Peyer's patch (tissue), 4 donors: Measurements from ENCODE around the gene GPC2.

ENCODE experiments used
- CTCF ChIP-seq, 6 experiments: fragments of 450-650 bp in 4 of 6; fragments of 200-600 bp in 2 of 6; sonication (generic) in 1 of 6; IDR thresholded peaks; one replicate each; pipeline ENCODE4 v1.5.1; 2017 to 2019; ENCODE audit warnings: antibody characterized with exemption in 6 of 6, mild to moderate bottlenecking in 3 of 6, moderate library complexity in 1 of 6
- POLR2A ChIP-seq, 2 donors: fragments of 450-650 bp; IDR thresholded peaks; one replicate each; pipeline ENCODE4 v1.5.1; 2017; ENCODE audit warnings: antibody characterized with exemption in 2 of 2, mild to moderate bottlenecking in 2 of 2, moderate library complexity in 2 of 2

- TF ChIP-seq CTCF (IDR thresholded peaks at IDR 0.05), result no peak
- no peak for TF ChIP-seq POLR2A (IDR thresholded peaks at IDR 0.05)
Measured at GRCh38 chr7:100157069-100157333, 20.2 kb downstream of the GPC2 start.
